IPS-15b (cell line): ENCODE measurements around the gene ZNF322.
"Not testable (repeated sequence)": the region's sequence is repeated elsewhere in the genome, so short reads cannot be mapped to it uniquely, and the experiment has no call there.

Source experiments
- H3K27me3 ChIP-seq: one replicate; pipeline ENCODE4 v1.6.1; 2013; ENCODE audit warnings: low read length; ENCODE audit not compliant: control insufficient read depth, insufficient read depth
- H3K36me3 ChIP-seq: one replicate; pipeline ENCODE4 v1.6.1; 2013; ENCODE audit warnings: low read length; ENCODE audit not compliant: control insufficient read depth, insufficient read depth
- H3K4me1 ChIP-seq: one replicate; pipeline ENCODE4 v1.6.1; 2013; ENCODE audit warnings: mild to moderate bottlenecking, low read length; ENCODE audit not compliant: control insufficient read depth, insufficient read depth
- H3K4me3 ChIP-seq: one replicate; pipeline ENCODE4 v1.5.1; 2013; ENCODE audit warnings: low read depth, low read length
- H3K9ac ChIP-seq: one replicate; pipeline ENCODE4 v1.6.1; 2013; ENCODE audit warnings: low read depth, mild to moderate bottlenecking, low read length
- H3K9me3 ChIP-seq: one replicate; pipeline ENCODE4 v1.6.1; 2013; ENCODE audit warnings: mild to moderate bottlenecking, low read length; ENCODE audit not compliant: control insufficient read depth, insufficient read depth

Gene ZNF322, protein sequence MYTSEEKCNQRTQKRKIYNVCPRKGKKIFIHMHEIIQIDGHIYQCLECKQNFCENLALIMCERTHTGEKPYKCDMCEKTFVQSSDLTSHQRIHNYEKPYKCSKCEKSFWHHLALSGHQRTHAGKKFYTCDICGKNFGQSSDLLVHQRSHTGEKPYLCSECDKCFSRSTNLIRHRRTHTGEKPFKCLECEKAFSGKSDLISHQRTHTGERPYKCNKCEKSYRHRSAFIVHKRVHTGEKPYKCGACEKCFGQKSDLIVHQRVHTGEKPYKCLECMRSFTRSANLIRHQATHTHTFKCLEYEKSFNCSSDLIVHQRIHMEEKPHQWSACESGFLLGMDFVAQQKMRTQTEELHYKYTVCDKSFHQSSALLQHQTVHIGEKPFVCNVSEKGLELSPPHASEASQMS

DNA sequence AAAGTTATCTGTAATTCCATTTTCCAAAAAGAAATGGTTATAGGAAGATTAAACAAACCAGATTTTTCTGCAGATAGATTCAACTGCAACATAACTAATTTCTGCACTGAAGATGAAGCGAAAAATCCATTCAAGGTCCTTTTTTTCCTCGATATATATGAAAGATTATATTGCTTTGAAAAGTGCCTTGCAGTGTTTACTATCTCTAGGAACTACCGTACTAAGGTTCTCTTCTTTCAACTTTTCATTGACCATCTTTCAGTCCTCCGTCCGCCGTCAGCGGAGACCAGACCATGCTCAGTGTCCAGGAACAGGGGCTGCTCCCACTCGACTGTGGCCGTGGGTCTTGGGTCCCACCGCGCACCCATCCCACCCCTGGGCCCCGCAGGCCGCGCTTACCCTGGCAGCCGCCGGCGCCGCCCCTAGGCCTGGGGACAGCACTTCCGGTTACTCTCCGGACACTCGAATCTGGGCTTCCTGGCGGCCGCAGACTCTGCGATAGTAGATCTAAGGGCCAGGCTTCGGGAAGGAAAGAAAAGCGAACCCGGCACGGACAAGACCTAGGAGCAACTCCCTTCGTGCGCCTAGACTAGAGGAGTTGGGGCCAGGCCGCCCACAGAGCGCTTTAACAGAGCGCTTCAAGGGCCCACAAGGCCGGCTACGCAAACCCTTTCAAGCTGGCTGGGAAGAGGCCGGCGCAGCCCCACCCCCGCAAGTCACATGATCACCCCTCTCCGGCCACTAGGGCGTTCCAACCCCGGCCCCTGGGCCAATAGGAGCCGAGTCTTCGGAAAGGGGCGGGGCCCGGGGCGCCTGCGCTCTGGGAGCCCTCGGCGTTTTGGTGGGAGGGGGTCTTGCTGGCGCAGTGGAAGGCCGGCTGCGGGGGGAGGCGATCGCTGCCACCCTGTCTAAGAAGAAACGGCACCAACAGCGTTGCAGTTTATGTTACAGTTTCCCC is at the start of gene ZNF322:
ZNF322 (minus strand) TSS at position 705 of the 958 bp plus-strand sequence. CDS start 21,193 bp downstream, outside the sequence.
- Histone ChIP-seq H3K9ac (peak within 1 kb of the TSS; percentile 66), H3K36me3 (no peaks in the 10 kb centered on the region), H3K27me3 (peaks cover 16% of the 10 kb centered on the region), H3K4me3 (peak within 1 kb of the TSS; percentile 94), H3K4me1 (no peaks in the 10 kb centered on the region), H3K9me3 (no peaks in the 10 kb centered on the region)

DNA sequence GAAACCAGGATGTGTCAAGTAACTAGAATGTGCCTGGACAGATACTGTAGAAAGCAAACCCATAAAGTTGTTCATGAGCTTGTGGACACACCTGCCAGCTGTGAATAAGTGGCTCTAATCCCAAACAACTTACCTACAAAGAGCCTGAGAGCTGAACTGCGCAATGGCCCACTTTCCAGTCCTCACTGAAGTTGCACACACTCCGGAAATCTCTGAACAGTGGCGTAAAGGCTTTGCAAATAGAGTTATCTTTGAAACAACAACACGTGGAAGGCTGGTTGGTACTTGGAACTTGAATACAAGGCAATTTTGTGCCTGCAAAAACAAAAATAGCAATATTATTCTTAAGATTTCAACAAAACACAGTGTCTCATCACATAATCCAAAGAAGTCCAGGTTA is 46.2 kb upstream of the ZNF322 start:
- H3K4me1 ChIP-seq, H3K9ac ChIP-seq, H3K27me3 ChIP-seq, H3K36me3 ChIP-seq, H3K9me3 ChIP-seq, H3K4me3 ChIP-seq: not testable (repeated sequence)

DNA sequence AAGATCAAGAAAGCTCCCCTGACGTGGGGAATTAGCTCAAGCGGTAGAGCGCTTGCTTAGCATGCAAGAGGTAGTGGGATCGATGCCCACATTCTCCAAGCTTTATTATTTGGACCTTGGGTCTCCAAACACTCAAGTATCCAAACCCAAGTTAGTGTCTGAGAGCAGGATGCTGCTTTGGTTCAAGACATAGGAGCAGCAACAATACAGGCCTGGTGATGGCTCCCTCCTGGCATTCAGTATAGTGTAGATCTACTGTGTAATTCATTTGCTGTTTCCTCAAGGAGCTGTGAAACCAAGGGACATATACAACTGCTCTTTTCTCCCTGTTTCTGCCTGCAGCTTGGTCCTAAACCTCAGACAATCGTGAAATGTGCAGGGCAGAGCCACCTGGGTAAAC is 45.8 kb upstream of the ZNF322 start:
- H3K4me3 ChIP-seq, H3K9me3 ChIP-seq, H3K27me3 ChIP-seq, H3K36me3 ChIP-seq, H3K9ac ChIP-seq, H3K4me1 ChIP-seq: not testable (repeated sequence)

DNA sequence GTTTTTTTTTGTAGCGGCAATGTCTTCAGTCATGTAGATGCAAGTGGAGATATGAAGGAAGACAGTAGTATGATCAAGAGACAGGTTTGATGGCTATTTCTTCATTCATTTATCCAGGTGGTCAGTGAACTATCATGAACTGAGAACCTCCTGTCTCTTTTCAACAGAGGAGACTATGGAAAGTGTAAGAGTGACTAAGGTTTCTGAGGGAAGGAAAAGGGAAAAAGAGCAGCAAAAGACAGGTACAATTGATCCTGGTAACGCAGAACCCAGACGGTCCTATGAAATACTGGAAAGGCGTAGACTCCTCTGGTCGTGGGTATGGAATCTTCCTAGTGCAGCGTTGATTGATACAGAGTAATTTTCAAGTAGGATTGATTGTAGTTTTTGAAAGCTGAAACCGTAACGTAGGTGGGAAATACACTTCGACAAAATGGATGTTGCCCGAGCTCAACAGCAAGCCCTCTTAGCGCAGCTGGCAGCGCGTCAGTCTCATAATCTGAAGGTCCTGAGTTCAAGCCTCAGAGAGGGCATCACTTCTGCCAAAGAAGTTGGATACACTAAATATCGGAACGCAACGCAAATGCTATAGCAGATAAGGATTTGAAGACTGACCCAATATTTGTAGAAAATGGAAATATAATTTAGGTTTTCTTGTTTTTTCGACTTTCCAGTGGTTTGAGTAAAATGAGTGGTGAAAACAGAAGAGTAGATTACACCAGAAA is 41.6 kb upstream of the ZNF322 start:
- H3K9me3 ChIP-seq, H3K9ac ChIP-seq, H3K27me3 ChIP-seq, H3K4me1 ChIP-seq, H3K4me3 ChIP-seq, H3K36me3 ChIP-seq: not testable (repeated sequence)

DNA sequence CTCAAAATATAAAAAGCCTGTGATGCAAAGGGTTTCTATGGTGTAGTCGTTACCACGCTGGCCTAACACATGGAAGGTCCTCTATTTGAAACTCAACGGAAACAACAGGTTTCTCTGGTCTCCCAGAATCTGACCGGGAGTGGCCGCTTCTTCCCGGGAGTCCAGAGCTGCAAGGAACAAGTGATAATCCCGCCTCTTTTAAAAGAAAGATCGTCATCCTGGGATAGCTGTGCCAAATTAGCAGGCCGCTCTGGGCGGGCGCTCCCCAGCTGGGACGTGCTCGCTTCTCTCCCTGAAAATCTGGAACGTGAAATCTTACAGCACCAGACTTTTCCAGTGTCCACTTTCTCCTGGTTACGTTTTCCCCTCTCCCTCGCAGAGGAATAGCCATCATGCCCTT is 38.0 kb upstream of the ZNF322 start:
- not testable (repeated sequence) for H3K9ac ChIP-seq, H3K4me1 ChIP-seq, H3K4me3 ChIP-seq, H3K36me3 ChIP-seq, H3K9me3 ChIP-seq, H3K27me3 ChIP-seq

DNA sequence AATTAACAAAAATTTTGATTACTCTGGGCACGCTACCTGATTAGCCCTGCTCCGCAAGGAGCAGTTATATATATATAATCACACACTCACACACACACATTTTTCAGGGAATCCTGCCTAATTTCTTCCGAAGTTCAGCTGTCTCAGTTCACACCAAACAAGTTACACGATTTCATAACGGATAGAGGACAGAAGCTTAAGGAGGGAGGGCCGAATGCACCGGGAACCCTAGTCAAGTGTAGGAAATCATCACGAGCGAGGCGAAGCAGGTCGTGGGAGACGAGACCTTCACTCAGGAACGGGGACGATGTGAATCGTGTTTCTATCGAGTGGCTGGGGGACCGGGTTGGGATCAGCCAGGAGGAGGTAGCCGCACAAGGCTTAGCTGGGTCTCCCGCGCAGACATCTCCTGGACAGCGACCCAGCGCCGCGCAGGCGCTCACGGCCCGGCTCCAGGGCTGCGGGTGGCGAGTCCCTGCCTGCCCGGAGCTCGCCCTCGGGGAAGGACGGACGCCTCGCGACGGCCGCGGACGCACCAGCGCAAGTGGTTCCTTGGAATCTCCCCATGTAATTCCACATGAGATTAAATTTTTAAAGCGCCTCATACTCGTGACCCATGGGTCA is 29.9 kb upstream of the ZNF322 start:
- H3K4me3 ChIP-seq, H3K9ac ChIP-seq, H3K36me3 ChIP-seq, H3K27me3 ChIP-seq, H3K4me1 ChIP-seq, H3K9me3 ChIP-seq: not testable (repeated sequence)

DNA sequence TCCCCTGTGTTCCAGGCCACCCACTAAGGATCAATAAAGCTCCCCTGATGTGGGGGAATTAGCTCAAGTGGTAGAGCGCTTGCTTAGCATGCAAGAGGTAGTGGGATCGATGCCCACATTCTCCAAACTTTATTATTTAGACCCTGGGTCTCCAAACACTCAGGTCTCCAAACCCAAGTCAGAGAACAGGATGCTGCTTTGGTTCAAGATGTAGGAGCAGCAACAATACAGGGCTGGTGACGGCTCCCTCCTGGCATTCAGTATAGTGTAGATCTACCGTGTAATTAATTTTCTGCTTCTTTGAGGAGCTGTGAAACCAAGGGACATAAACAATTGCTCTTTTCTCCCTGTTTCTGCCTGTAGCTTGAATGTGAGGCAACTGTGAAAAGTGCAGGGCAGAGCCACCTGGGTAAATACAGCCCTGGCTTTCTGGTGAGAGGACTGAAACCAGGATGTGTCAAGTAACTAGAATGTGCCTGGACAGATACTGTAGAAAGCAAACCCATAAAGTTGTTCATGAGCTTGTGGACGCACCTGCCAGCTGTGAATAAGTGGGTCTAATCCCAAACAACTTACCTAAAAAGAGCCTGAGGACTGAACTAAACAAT is 23.0 kb upstream of the ZNF322 start:
- not testable (repeated sequence) for H3K9me3 ChIP-seq, H3K27me3 ChIP-seq

DNA sequence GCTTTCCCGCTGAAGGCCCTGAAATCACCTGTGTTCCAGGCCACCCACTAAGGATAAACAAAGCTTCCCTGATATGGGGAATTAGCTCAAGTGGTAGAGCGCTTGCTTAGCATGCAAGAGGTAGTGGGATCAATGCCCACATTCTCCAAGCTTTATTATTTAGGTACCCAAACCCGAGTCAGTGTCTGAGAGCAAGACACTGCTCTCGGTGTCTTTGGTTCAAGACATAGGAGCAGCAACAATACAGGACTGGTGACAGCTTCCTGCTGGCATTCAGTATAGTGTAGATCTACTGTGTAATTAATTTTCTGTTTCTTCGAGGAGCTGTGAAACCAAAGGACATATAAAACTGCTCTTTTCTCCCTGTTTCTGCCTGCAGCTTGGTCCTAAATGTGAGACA is 13.7 kb upstream of the ZNF322 start:
- H3K27me3 ChIP-seq, H3K9ac ChIP-seq, H3K4me3 ChIP-seq, H3K9me3 ChIP-seq, H3K4me1 ChIP-seq, H3K36me3 ChIP-seq: not testable (repeated sequence)

More for the DNA sequence above, 23.0 kb upstream of the ZNF322 start:
- H3K36me3 ChIP-seq, H3K4me3 ChIP-seq, H3K4me1 ChIP-seq, H3K9ac ChIP-seq: not testable (repeated sequence)

DNA sequence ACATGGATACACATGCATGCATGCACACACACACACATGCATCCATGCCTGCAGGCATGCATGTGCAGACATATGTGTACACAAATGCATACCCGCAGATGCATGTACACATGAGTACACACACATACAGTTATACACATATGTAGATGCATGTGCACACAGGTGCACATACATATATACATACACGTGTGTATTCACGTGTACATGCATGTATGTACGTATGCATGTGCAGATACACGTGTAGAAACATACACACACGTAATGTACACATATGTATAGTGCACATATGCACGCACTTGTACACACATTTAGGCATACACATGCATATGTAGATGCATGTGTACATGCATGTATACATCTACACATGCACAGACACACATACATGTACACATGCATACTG is 11.0 kb upstream of the ZNF322 start:
- not testable (repeated sequence) for H3K4me3 ChIP-seq, H3K36me3 ChIP-seq, H3K9me3 ChIP-seq, H3K4me1 ChIP-seq, H3K27me3 ChIP-seq, H3K9ac ChIP-seq

DNA sequence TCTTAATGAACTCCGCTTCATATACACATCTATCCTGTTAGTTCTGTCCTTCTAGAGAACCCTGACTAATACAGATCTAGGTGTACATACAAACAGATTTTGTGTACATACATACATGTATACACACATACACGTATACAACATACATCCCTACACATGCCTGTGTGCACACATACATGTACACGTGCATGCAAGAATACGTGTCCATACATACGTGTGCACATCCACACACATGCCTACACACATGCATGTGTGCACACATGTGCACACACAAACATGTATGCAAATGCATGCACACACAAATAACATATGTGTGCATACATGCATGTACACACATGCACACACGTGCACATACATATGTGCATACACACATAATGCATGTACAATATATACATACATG is 10.5 kb upstream of the ZNF322 start:
- H3K36me3 ChIP-seq, H3K9me3 ChIP-seq, H3K4me3 ChIP-seq, H3K4me1 ChIP-seq, H3K27me3 ChIP-seq, H3K9ac ChIP-seq: not testable (repeated sequence)

DNA sequence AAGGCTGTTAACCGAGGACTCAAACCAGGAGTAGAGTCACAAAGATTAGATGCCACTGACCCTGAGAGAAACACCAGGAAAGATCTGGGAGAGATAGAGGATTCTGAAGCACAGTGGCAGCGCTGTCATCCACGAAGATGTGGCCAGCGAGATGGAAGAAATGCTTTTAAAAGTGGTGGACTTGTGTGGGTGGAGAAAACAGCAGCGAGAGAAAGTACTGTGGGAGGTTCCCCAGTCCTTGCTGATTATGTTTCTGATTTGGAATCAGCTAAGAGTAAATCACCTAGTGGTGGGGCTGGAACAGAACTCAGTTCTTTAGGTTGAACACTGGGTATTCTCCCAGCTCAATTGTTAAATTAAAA is 435 bp upstream of the ZNF322 start:
- Histone ChIP-seq H3K4me1 (no peaks in the 10 kb centered on the region), H3K9me3 (no peaks in the 10 kb centered on the region), H3K9ac (peak overlapping the region; percentile 66), H3K27me3 (peaks cover 16% of the 10 kb centered on the region), H3K4me3 (peak overlapping the region; percentile 94), H3K36me3 (no peaks in the 10 kb centered on the region)
